Spleen (tissue), 7 donors: ENCODE data around the gene GMEB1.
"Not testable (repeated sequence)": the region's sequence is repeated elsewhere in the genome, so short reads cannot be mapped to it uniquely, and the experiment has no call there.

Experiments used
- POLR2A ChIP-seq, 3 donors: fragments of 450-650 bp; IDR thresholded peaks; one replicate each; pipeline ENCODE4 v1.5.1; 2017; ENCODE audit warnings: antibody characterized with exemption in 3 of 3, mild to moderate bottlenecking in 1 of 3
- TF ChIP-seq, protein P1 (sequence below), 11 experiments: fragments of 200-600 bp in 7 of 11; fragments of 450-650 bp in 4 of 11; sonication (generic) in 4 of 11; IDR thresholded peaks in 8 of 11; conservative IDR thresholded peaks in 3 of 11; 1 replicate in 7 of 11; 2 replicates in 4 of 11; pipeline versions ENCODE4 v1.4.0 to v1.8.0; 2016 to 2021; ENCODE audit warnings: antibody characterized with exemption in 11 of 11, inconsistent platforms in 4 of 11, mild to moderate bottlenecking in 1 of 11
- donor health status: DM: no; HTN: no; CAD: no; lungs with moderate emphysema.
- donor health status: DM: no; HTN: no; CAD: no.
- donor health status: DM: no; HTN: no; CAD: no.

DNA sequence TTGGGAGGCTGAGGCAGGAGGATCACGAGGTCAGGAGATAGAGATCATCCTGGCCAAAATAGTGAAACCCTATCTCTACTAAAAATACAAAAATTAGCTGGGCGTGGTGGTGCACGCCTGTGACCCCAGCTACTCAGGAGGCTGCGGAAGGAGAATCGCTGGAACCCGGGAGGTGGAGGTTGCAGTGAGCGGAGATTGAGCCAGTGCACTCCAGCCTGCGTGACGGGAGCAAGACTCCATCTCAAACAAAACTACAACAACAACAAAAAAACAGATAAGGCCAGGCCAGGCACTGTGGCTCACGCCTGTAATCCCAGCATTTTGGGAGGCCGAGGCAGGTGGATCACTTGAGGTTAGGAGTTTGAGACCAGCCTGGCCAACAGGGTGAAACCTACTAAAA, 23.2 kb upstream of the GMEB1 start:
- not testable (repeated sequence) for TF ChIP-seq POLR2A (IDR thresholded peaks at IDR 0.05)
- TF ChIP-seq, protein P1, sequence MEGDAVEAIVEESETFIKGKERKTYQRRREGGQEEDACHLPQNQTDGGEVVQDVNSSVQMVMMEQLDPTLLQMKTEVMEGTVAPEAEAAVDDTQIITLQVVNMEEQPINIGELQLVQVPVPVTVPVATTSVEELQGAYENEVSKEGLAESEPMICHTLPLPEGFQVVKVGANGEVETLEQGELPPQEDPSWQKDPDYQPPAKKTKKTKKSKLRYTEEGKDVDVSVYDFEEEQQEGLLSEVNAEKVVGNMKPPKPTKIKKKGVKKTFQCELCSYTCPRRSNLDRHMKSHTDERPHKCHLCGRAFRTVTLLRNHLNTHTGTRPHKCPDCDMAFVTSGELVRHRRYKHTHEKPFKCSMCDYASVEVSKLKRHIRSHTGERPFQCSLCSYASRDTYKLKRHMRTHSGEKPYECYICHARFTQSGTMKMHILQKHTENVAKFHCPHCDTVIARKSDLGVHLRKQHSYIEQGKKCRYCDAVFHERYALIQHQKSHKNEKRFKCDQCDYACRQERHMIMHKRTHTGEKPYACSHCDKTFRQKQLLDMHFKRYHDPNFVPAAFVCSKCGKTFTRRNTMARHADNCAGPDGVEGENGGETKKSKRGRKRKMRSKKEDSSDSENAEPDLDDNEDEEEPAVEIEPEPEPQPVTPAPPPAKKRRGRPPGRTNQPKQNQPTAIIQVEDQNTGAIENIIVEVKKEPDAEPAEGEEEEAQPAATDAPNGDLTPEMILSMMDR (IDR thresholded peaks at IDR 0.05 in 8 of 11, conservative IDR thresholded peaks at IDR 0.05 in 3 of 11) = not testable (repeated sequence)
